ENCODE data around the gene NKAPL.
A peak's percentile ranks its signal among the peaks of the same experiment; 100 is the strongest.

NKAPL gene

DNA sequence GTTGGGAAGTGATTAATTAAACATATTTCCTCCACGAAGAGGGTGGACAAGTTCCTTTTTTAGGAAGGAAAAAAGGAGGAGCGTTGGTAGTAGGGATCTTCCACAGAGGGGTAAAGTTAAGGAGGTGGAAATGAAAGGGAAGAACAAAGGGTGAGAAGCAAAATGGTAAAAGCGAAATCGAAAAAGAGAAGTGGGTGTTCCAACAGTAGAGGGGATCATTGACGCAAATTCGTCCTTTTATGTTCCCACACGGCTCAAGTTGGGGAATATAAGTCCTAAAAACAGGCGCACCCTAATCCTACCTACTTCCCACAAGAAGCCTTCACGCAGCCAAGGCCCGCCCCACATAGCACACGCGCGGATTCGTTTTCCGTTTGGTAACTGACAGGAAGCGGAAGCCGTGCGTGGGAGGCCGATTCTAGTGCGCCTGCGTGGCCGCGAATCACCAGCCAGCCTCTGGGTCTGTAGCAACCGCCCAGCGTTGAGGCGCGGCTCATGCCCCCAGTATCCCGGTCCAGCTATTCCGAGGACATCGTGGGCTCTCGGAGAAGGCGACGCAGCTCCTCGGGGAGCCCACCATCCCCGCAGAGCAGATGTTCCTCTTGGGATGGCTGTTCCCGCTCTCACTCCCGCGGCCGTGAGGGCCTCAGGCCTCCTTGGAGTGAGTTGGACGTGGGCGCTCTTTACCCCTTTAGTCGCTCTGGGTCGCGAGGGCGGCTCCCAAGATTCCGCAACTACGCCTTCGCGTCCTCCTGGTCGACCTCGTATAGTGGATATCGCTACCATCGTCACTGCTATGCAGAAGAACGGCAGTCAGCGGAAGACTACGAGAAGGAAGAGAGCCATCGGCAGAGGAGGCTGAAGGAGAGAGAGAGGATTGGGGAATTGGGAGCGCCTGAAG is at the start of gene NKAPL:
Gene NKAPL, plus strand, starts transcription at position 421 of the 901 bp plus-strand sequence. Its CDS starts 75 bp downstream, at position 496.
- no peak for DNase-seq

DNA sequence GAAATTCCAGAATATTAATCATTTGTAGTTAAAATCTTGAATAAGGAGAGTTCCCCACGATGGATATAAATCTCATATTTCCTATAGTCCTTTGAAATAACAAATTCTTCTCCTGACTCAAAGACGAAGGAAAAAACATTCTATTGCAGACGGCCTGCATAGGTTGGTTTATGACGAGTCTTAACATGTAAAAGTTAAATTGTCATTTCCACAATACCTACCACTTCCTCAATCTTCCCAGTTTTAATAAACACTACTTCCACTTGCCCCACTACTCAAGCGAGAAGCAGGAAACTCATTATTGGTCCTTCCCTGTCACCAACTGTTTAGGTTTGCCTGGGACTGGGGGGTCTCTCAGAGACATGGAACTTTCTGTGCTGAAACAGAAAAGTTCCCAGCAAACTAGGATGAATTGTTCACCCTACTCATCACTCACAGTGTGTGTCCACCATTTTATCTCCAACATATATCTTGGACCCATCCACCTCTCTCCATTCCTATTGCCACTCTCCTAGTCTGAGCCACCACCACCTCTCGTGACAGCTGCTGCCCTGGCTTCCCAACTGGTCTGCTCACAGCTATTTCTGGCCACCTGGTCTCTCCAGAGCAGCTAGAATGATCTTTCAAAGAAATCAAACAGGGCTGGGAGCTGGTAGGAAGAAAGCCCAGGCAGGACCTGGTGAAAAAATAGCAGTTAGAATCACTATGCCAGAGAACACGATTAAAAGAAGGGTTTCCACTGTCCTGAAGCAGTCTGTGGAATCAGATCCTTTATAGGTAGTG is 49.2 kb upstream of the NKAPL start:
- DNase-seq = no peak

DNA sequence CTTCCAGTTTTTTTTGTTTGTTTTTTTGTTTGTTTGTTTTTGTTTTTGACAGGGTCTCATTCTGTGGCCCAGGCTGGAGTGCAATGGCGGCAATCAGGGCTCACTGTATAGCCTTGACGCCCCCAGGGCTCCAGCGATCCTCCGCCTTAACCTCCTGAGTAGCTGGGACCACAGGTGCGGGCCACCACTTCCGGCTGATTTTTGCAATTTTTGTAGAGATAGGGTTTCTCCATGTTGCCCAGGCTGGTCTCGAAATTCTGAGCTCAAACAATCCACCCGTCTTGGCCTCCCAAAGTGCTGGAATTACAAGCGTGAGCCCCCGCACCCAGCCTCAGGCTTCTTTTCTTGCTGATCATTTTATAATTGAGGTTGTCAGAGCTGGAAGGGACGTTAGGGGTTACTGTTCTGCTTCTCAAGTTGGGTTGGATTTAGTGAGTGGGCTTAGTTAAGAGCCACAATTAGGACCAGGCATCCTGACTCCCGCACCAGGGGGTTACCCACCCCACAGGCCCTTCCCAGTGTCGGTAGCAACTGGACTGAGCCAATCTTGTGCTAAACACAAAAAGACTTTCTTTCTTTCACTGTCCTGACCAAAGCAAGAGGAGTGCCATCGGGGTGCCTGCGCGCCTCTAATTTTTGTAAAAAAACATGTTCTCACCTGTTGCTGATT is 47.1 kb upstream of the NKAPL start:
- DNase-seq = no peak

DNA sequence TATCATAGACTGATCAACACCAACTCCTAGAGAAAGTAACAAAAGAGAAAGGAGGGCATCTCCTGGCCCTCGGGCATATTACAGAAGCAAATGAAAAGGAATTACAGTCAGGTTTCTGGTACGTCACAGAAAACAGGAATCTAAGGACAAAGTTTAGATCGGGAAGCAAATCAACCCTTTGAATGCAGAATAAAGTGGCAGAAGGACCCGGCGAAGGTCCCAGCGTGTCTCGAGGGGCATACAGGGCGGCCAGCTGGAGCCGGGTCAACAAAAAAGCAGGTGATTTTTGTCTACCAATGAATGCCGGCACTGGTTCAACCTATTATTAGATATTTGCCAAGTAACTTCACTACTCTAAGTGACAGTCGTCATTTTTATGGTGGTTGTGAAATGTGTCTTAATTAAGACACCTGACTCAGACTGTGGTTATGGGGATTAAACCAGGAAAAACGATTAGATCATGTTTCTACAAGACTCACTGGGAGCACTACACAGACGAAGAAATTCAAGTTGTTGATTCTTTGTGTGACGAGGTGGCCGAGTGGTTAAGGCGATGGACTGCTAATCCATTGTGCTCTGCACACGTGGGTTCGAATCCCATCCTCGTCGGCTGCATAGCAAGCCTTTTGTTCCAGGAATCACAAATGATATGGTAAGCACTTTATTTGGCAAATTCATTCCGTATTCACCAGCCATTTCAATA is 46.4 kb upstream of the NKAPL start:
- DNase-seq = peak; percentile 81 to 84

DNA sequence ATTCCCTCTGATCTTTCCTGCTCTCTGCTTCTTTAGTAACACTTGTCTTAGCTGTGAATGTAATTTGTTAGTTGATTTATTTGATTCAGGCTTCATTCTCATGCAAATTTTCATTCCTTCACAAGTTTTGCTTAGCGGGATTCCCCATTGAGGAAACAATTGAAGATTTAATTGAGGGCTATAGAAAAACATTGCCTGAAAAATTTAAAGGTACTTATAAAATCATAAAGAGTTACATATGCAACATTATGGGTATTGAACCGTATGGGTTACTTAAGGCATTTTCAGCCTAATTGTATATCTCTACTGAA is 45.9 kb upstream of the NKAPL start:
- no peak for DNase-seq

DNA sequence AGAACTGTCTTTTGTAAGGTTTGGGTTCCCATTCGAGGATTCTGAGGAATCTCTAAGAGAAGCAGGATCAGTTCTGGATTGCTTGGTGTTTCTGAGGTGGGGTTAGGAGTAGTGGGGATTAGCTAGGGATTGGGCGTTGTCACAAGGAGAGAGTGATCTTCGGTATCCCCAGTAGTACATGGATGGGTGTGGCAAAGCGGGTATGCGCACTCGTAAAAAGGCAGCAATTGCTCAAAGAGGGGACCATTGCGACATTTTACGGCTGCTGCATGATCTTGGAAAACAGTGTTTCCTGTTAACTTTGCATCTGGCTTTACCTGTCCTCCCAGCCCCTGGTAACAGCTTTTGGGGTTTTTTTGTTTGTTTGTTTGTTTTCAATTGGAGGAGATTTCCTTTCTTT is 43.7 kb upstream of the NKAPL start:
- no peak for DNase-seq

DNA sequence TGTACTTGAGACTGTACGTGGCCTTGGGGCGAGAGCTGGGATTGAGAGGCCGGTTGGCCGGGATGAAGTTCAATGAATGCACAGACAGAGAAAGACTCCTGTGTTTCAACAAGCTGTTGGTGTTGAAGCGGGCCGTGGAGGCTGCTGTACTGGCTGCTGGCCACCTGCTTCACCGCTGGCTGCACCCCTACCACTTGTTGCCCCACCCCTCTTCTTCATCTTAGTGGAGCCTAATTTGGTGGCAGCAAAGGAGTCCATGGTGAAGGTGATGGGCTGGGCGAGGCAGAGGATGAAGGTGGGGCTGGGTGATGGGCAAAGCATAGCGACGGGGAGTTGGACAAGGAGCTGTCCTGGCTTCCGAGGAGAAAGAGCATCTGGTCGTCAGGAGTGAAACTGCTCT is 41.2 kb upstream of the NKAPL start:
- no peak for DNase-seq

DNA sequence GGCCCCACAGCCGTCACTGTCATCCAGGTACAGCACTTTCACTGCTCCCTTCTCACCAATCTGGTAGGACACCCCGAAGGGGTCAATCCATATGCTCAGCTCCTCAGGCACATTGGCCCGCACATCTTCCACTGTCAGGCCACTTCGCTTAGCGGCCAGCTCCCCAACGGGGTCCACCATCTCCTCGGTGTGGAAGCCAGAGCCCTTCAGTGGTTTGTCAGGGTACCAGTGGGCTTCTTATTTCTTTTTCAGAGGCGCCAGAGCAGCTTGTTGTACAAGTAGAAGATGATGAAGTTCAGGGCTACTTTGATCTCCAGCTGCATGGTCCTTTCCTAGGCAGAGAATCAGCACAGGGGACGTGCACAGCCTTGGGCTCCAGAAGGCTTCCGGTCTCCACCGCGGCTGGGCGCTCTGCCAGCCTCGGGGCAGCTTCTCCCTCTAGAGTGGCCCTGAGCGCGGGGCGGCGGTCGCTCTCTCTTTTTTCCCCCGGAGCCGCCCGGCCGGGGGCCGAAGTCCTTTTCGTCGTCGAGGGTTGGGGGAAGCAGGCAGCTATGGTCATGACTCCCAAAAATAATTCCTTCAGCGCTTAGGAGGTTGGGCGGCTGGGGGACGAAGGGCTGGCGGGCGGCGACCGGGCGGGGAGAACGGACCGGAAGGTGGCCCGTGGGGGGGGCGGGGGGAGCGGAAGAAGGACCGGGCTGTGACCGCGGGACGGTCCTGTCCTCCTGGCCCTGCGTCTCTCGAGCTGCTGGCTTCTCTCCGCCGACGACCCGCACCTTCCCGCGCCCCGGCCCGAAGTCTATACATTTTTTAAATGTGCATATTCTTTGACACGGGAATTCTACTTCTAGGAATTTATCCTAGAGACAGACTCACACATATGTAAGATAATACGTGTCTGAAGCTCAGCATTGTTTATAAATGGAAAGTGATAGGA is 40.5 kb upstream of the NKAPL start:
- DNase-seq = peak; percentile 83 to 89

DNA sequence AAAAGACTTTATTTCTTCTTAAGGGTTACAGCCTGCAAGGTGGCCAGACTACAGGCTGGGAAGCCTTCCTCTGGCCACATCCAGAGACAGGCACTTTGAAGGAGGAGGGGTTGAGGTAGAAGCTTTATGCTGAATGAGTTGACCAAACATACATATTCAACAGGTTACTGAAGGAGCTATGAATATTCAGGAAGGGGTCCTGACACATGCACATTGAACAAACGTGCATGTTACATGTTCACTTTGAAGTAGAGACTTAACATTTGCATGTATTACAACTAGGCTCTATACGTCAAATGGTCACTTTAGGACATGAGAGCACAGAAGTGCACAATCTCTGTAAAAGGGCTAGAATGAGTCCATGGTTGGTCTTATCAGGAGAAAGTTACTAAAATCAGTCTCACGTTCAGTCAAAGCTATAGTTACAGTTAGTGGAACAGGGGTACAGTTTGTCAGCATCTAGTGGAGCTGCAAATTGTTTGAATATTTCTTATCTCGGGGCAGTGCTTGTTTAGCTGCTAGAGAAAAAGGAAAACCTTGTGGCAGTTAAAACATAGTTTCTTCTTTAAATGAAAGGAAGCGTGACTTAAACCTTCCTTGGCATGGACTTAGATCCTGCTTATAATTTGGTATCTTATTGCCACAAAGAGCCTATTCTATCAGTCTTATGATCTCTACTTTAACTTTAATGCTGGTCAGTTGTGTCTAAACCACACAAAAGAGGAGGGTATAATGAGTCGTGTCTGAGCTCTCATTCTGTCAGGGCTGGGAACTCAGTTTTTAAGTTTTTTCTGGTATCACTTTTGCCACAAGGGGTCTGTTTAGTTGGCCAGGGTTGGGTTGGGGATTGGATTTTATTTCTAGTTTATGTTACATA is 38.6 kb upstream of the NKAPL start:
- peak; percentile 15 to 32 for DNase-seq

DNA sequence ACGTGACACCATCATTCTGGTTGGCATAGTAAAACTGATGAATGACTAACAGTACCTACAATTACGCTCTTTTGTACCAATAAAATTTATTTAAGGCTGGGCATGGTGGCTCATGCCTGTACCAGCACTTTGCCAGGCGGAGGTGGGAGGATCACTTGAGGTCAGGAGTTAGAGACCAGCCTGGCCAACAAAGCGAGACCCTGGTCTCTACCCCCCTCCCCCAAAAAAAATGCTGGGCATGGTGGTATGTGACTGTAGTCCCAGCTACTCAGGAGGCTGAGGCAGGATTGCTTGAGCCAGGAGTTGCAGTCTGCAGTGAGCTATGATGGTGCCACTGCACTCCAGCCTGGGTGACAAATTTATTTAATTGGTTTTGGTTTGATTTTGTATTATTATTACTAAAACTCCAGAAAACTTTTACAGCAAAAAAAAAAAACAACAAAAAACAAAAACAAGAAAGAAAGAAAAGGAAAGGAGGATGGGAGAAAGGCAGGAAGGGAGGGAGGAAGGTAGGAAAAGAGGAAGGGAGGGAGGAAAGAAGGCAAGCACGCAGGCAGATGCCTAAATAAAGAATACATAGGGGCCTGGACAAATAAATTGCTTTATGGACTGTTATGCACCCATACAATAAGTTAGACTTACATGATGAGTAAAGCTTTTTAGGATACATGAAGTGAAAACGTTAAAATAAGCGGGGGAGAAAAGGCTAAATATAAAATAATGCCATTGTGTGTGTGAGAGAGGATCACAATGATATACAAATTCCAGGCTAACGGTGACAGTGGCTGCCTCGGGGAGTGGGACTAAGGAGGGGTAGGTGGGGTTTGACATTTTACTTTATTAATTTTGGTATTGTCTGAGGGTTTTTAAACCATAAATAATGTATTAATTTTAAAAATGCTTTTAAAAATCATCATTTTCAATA is 34.7 kb upstream of the NKAPL start:
- no peak for DNase-seq

DNA sequence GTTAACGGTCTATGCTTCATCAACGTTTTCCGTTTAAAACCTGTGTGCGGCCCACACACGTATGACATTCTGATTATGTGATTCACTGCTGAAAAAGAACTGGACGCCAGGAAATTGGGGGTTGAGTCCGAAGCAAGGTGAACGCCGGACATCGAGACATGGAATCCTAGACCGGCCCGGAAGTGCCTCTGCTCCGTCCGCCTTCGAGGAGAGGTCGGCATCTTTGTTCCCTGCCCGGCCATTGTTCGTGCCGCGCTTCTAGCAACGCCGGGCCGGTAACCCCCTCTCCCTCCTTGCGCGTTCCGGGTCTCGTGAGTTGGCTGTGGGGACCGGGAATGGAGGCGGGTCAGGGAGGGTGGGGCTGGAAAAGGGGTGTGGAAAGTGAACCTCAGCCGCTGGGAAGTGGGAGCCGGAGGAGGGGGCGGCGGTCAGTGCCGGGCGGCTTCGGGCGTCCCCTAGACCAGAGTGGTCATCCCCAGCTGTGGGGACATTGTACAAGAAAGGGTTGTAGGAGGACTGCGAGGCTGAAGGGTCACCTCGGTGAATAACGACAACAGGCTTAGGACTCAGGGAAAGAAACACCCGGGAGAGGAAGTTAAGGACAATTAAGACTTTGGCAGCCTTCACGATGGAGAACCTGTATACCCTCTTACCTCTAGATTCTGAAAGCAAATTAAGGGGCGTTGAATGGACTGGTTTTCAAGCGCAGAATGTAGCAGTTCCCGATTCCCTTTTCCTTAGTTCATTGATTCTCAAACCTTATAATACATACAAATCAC is 33.9 kb upstream of the NKAPL start, which contains the start of gene ZSCAN9:
Gene ZSCAN9, plus strand, starts transcription at position 220 of the 779 bp plus-strand sequence. CDS start 1,810 bp downstream, outside the sequence.
- no peak for DNase-seq

DNA sequence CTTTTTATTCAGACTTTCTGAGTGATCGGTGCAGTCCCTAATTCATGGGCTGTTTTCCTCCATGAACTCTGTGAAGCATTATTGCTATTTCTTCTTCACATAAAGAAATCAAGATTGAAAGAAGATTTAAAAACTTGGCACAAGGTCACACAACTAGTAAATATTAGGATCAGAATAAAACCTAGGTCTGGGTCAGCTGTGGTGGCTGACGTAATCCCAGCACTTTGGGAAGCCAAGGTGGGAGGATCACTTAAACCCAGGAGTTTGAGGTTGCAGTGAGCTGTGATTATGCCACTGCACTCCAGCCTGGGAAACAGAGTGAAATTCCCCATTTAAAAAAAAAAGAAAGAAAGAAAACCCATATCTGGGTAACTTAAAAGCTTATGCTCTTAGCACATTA is 32.6 kb upstream of the NKAPL start:
- no peak for DNase-seq

DNA sequence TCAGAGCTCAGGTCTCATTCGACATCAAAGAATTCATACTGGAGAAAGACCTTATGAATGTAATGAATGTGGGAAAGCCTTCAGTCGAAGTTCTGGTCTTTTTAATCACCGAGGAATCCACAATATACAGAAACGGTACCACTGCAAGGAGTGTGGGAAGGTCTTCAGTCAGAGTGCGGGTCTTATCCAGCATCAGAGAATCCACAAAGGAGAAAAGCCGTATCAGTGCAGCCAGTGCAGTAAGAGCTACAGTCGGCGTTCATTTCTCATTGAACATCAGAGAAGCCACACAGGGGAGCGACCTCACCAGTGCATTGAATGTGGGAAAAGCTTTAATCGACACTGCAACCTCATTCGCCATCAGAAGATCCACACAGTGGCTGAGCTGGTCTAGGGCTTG is 26.3 kb upstream of the NKAPL start:
- DNase-seq = no peak

DNA sequence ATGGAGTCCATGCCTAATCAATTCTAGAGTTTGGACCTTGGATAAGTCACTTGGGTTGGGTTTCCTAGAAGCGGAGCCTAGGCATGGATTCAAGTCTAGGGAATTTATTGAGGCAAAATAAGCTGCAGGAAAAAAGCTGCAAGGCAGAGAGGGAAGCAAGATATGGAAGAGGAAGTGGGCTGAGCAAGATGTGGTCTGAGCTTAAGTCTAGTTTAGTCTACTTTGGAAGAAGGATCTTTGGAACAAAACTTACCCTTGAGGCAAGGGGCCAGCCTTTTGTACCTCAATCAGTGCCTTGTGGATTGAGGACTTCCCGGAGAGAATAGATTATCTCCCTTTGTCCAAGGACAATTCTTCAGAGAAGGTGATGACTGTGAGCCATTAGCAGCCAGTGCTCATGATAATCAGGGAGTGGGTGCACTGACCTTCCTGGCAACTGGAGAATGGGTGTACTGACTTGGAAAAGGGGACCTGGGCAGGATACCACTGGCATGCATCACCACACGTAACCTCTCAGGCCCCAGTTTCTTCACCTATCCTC is 23.1 kb upstream of the NKAPL start:
- DNase-seq = peak; percentile 32 to 51

DNA sequence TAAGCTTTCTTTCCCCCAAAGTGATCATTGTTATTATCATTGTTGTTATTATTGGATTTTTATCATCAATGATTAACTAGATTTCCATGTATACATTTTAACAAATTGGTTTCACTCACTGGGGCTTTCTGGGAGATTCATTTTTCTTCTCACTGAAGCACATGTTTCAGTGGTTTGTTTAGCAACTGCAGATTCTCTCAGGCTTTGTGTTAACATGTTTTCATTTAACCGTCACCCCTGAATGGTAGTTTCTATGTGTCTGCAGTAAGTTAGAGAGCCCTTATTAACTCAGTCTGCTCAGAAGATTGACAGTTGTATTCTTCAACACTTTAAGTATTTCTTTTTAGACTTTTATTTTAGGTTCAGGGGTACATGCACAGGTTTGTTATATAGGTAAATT is 19.5 kb upstream of the NKAPL start:
- DNase-seq = no peak

DNA sequence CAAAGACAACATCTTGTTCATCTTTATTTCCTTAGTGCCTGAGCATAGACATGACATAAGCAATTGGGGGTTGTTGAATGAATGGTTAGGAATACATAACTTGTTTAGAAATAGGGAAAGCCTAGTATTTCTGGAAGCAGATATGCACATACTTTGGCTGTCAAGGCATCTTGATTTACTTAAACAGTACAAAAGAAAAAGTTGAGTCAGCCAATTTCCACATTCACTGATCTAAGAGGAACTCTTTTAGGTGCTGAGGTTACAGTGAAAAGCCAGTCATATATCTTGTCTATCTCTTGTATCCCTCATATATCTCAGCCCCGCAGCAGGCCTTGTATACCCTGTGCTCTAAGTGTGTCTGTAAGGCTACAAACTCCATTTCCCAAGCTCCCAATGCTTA is 18.6 kb upstream of the NKAPL start:
- no peak for DNase-seq

DNA sequence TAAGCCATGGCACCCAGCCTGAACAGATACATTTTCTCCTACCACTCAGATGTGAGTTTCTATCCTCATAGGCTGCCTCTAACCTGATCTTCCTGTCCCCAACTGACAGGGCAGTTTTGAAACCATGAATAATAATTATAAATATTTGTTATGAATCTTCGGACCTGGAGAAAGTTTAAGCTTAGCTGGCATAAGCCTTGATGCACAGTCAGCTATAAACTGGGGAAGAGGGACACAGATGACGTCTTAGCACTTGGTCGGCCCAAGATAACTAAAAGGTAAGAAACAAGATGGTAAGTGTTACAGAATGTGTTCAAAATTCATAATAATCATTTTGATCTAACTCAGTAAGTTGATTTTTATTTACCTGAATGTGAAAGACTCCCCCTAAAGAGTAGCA is 15.2 kb upstream of the NKAPL start:
- no peak for DNase-seq

DNA sequence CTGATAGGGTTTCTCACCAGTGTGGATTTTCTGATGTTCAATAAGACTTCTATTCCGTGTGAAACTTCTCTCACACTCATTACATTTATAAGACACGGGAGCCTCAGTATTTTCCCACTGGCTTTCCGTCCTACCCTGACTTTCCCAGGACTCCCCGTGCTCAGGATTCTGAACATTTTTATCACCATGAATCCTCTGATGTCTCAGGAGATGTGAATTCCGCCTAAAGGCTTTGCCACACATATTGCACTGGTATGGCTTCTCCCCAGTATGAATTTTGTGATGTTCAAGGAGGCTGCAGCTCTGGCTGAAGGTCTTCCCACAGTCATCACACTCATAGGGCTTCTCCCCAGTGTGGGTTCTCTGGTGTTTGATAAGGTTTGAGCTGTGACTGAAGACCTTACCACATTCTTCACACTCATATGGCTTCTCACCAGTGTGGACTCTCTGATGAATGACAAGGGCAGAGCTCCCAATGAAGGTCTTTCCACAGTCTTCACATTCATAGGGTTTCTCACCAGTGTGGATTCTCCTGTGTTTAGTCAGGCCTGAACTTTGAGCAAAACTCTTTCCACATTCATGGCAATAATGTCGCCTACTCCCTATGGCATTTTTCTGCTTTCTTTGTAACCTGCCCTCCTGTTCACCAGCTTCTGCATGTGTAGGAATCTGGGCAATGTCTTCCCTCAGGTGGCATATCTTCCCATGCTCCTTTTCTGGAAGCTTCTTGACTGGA is 13.7 kb upstream of the NKAPL start:
- no peak for DNase-seq
